ENCODE data around the gene CSNK1A1L.

DNA sequence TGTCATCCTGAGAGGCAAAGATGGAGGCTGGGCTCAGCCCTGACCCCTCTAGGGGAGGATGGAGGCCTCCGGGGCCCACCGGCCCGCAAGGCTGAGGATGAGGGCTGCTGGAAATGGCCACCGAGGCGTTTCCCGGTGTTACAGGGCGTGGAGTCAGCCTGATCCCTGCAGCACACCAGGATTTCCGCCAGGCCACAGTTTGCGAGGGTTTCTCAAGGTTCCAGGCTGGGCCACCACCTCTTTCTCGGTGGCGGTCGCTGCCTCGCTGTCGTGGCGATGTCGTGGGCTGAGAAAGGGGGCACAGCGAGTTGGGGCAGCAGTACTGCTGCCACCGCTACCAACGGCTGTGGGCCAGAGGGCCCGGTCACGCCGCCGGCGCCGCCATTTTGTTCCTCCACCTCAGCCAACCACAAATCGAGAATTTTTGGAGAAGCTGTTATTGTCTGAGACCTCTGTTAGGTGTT is at the start of gene CSNK1A1L:
- TF ChIP-seq, protein P1, sequence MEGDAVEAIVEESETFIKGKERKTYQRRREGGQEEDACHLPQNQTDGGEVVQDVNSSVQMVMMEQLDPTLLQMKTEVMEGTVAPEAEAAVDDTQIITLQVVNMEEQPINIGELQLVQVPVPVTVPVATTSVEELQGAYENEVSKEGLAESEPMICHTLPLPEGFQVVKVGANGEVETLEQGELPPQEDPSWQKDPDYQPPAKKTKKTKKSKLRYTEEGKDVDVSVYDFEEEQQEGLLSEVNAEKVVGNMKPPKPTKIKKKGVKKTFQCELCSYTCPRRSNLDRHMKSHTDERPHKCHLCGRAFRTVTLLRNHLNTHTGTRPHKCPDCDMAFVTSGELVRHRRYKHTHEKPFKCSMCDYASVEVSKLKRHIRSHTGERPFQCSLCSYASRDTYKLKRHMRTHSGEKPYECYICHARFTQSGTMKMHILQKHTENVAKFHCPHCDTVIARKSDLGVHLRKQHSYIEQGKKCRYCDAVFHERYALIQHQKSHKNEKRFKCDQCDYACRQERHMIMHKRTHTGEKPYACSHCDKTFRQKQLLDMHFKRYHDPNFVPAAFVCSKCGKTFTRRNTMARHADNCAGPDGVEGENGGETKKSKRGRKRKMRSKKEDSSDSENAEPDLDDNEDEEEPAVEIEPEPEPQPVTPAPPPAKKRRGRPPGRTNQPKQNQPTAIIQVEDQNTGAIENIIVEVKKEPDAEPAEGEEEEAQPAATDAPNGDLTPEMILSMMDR (IDR thresholded peaks at IDR 0.05; ENCODE audit: low read depth, low read length), result no peak
- TF ChIP-seq EZH2phosphoT487 (IDR thresholded peaks at IDR 0.05; ENCODE audit: low read depth), result no peak

All from OCI-LY3 (cell line).